Endothelial cell of umbilical vein (primary cell): ENCODE results near the gene SLFN5. TPM values are rescaled to one million over a fixed set of nuclear protein-coding genes. Genes with fewer than 3 reads are reported as not detected.

Experiments used
- BruUV-seq: library from RNA; stranded (reverse); fragments of 400-500 nt; replicated peaks from 2 replicates; lab custom pipeline; 2021; lab: Mats Ljungman, UMichigan
- CTCF ChIA-PET: fragments of 300-600, 350-600 bp; sonication (Branson Sonifier 250); formaldehyde crosslinking; loops from one replicate; lab custom pipeline; 2021; ENCODE audit warnings: antibody characterized with exemption, inconsistent platforms; lab: Charles Lee
- POLR2A ChIA-PET: fragments of 300-600, 350-600 bp; sonication (Branson Sonifier 250); formaldehyde crosslinking; loops from one replicate; lab custom pipeline; 2021; ENCODE audit warnings: antibody characterized with exemption, inconsistent platforms; lab: Charles Lee
- DNase-seq: peaks from one replicate; pipeline ENCODE4 v3.0.0-alpha.2; 2011; ENCODE audit warnings: low read depth, low spot score
- FAIRE-seq: peaks from 2 replicates; lab custom pipeline; 2011; peaks lifted over from hg19 to GRCh38; lab: Jason Lieb, UNC
- H2AFZ ChIP-seq: 2 replicates; pipeline ENCODE4 v1.6.0; 2012; ENCODE audit warnings: low read depth, low read length, control low read depth, inconsistent platforms
- H3K27ac ChIP-seq: 2 replicates; pipeline ENCODE4 v1.5.1; 2011; ENCODE audit warnings: low read depth, mild to moderate bottlenecking, control low read depth, low read length, moderate library complexity; ENCODE audit not compliant: insufficient read depth
- H3K27me3 ChIP-seq, 2 experiments: 2 replicates each; pipeline versions ENCODE4 v1.6.0 to v1.6.1; 2011; ENCODE audit warnings: low read length in 2 of 2, mixed read lengths in 1 of 2; ENCODE audit not compliant: control insufficient read depth in 2 of 2, insufficient read depth in 2 of 2
- H3K36me3 ChIP-seq, 2 experiments: 2 replicates in 1 of 2; 3 replicates in 1 of 2; pipeline ENCODE4 v1.5.1; 2011; ENCODE audit warnings: low read length in 2 of 2, mild to moderate bottlenecking in 1 of 2, moderate library complexity in 1 of 2; ENCODE audit not compliant: control insufficient read depth in 2 of 2, insufficient read depth in 2 of 2; ENCODE audit errors: extremely low read depth in 1 of 2
- H3K4me1 ChIP-seq: 3 replicates; pipeline ENCODE4 v1.5.1; 2011; ENCODE audit warnings: mild to moderate bottlenecking, low read length; ENCODE audit not compliant: control insufficient read depth, insufficient read depth; ENCODE audit errors: extremely low read depth
- H3K4me2 ChIP-seq: 2 replicates; pipeline ENCODE4 v1.6.1; 2011; ENCODE audit warnings: low read length, control low read depth, mixed read lengths; ENCODE audit not compliant: insufficient read depth
- H3K4me3 ChIP-seq, 3 experiments: fragments of 200-600 bp in 1 of 3; sonication (generic), shearing (Covaris generic) in 1 of 3; replicated peaks in 1 of 3; 2 replicates each; pipeline ENCODE4 v1.5.1; 2011 to 2016; ENCODE audit warnings: control low read depth in 3 of 3, low read length in 3 of 3, mild to moderate bottlenecking in 2 of 3, inconsistent platforms in 1 of 3, low read depth in 1 of 3, moderate library complexity in 1 of 3; ENCODE audit not compliant: insufficient read depth in 1 of 3
- H3K79me2 ChIP-seq: 2 replicates; pipeline ENCODE4 v1.6.0; 2012; ENCODE audit warnings: low read length, inconsistent platforms; ENCODE audit not compliant: control insufficient read depth, insufficient read depth
- H3K9ac ChIP-seq: replicated peaks from 2 replicates; pipeline ENCODE3; 2011; ENCODE audit warnings: low read length, control low read depth; ENCODE audit not compliant: insufficient read depth; ENCODE audit errors: extremely low read depth
- H3K9me1 ChIP-seq: replicated peaks from 3 replicates; pipeline ENCODE4 v1.6.0; 2011; ENCODE audit warnings: mild to moderate bottlenecking, low read length; ENCODE audit not compliant: control insufficient read depth, insufficient read depth; ENCODE audit errors: extremely low read depth
- H3K9me3 ChIP-seq: replicated peaks from 2 replicates; pipeline ENCODE4 v1.5.1; 2012; ENCODE audit warnings: low read length, inconsistent platforms; ENCODE audit not compliant: control insufficient read depth, insufficient read depth
- H4K20me1 ChIP-seq: replicated peaks from 2 replicates; pipeline ENCODE3; 2011; ENCODE audit warnings: mild to moderate bottlenecking, low read length; ENCODE audit not compliant: control insufficient read depth, insufficient read depth; ENCODE audit errors: extremely low read depth
- CTCF ChIP-seq, 2 donors: IDR thresholded peaks; 1 replicate in 1 of 2; 2 replicates in 1 of 2; pipeline ENCODE4 v1.5.1; 2011; ENCODE audit warnings: low read length in 2 of 2, mild to moderate bottlenecking in 2 of 2, moderate library complexity in 2 of 2, control low read depth in 1 of 2, inconsistent platforms in 1 of 2, low read depth in 1 of 2; ENCODE audit not compliant: insufficient read depth in 1 of 2; ENCODE audit errors: extremely low read depth in 1 of 2
- EZH2 ChIP-seq: IDR thresholded peaks from 2 replicates; pipeline ENCODE4 v1.6.1; 2012; ENCODE audit warnings: borderline replicate concordance, low read depth, mild to moderate bottlenecking, moderate library complexity, low read length, inconsistent platforms; ENCODE audit not compliant: severe bottlenecking
- GATA2 ChIP-seq: IDR thresholded peaks from 2 replicates; pipeline ENCODE4 v1.7.0; 2011; ENCODE audit warnings: low read depth, mild to moderate bottlenecking, moderate library complexity, mixed read lengths, low read length; ENCODE audit not compliant: insufficient read length, insufficient read depth
- JUN ChIP-seq: IDR thresholded peaks from 2 replicates; pipeline ENCODE4 v1.6.1; 2011; ENCODE audit warnings: borderline replicate concordance, low read depth; ENCODE audit not compliant: insufficient read length, insufficient read depth
- MAX ChIP-seq: IDR thresholded peaks from 2 replicates; pipeline ENCODE4 v1.6.1; 2011; ENCODE audit not compliant: insufficient read depth, insufficient read length
- MYC ChIP-seq: IDR thresholded peaks from one replicate; pipeline ENCODE4 v1.6.1; 2011; ENCODE audit warnings: mild to moderate bottlenecking, low read depth, low read length
- POLR2A ChIP-seq: IDR thresholded peaks from 2 replicates; pipeline ENCODE4 v1.6.1; 2012; ENCODE audit warnings: low read depth, mild to moderate bottlenecking, control low read depth, low read length
- POLR2AphosphoS5 ChIP-seq: IDR thresholded peaks from 2 replicates; pipeline ENCODE4 v1.6.1; 2012; ENCODE audit warnings: low read depth, mild to moderate bottlenecking, control low read depth, low read length, moderate library complexity; ENCODE audit not compliant: insufficient read depth
- dilution Hi-C: fragments of 300-500 bp; cut with MboI; formaldehyde crosslinking; loops from one replicate; pipeline ENCODE4 v1.15.0; 2019; ENCODE audit warnings: low sequenced_read_pairs; ENCODE audit not compliant: extremely low pct_ligation_motif_present
- intact Hi-C: fragments of 100-400 bp; cut with micrococcal nuclease; formaldehyde crosslinking; loops from one replicate; pipeline ENCODE4 v1.10.0; 2022
- polyA plus RNA-seq, 4 experiments: library from polyadenylated mRNA; depleted of rRNA in 3 of 4; stranded (reverse) in 3 of 4; unstranded in 1 of 4; fragments of >200 nt; gene quantifications; 2 replicates each; pipeline versions ENCODE4 v1.2.1 to v1.2.3, GENCODE V29; 2011 to 2012; ENCODE audit warnings: missing spikeins in 1 of 4
- total RNA-seq: library from RNA; stranded (reverse); gene quantifications from 2 replicates; pipeline ENCODE4 v1.2.3, GENCODE V29; 2021

Gene SLFN5
- total and polyA plus RNA-seq, 2 donors (not counting 3 experiments of a cell fraction or from before 2014, with no cell fraction given) = 4.5 to 24.2 TPM

- DNase-seq = no peak
- TF ChIP-seq POLR2A = no peak
- no peak for TF ChIP-seq EZH2
- no peak for TF ChIP-seq CTCF (IDR thresholded peaks at IDR 0.05; ENCODE audit: extremely low read depth in 1 of 2, insufficient read depth in 1 of 2, low read depth in 1 of 2, low read length in 2 of 2)
- no peak for TF ChIP-seq POLR2AphosphoS5
- no peak for TF ChIP-seq JUN
- no peak for TF ChIP-seq MYC
- no peak for TF ChIP-seq MAX
- no peak for TF ChIP-seq GATA2
- FAIRE-seq = no peak
- H3K4me2 ChIP-seq = no peak overlapping the region
- H3K4me1 ChIP-seq = no peaks in the 10 kb centered on the region
- BruUV-seq = no TSS peak
- ChIA-PET CTCF (interaction anchor here (0.6 kb wide), 1 partner anchor 365 kb away, joined by 4 read pairs; no protein-coding TSS in a partner anchor), POLR2A (no interaction called here)
- H3K27ac ChIP-seq = no peak overlapping the region
- H3K9me3 ChIP-seq = no peaks in the 10 kb centered on the region
- H2AFZ ChIP-seq = no peak overlapping the region
- H3K36me3 ChIP-seq = no peaks in the 10 kb centered on the region
- H3K9ac ChIP-seq = no peak overlapping the region
- intact Hi-C loops = no loop called here
- H3K79me2 ChIP-seq = no peaks in the 10 kb centered on the region
- peaks cover 6 to 7% of the 10 kb centered on the region in 2 experiments for H3K27me3 ChIP-seq
- H4K20me1 ChIP-seq = no peaks in the 10 kb centered on the region
- dilution Hi-C loops = no loop called here
- H3K4me3 ChIP-seq = no peak overlapping the region
- no peaks in the 10 kb centered on the region for H3K9me1 ChIP-seq
Measured at GRCh38 chr17:35224436-35224835, 18.4 kb upstream of the SLFN5 start.
